Panc1 (cell line): ENCODE measurements around the gene C11orf16. TPM values are rescaled to one million over a fixed set of nuclear protein-coding genes. Genes with fewer than 3 reads are reported as not detected.

Source experiments
- ATAC-seq: fragments of 200-7000 bp; cut with Tn5 transposase; 2 replicates; pipeline ENCODE4 v1.9.1; 2020; ENCODE audit warnings: mild to moderate bottlenecking, moderate library complexity
- BruUV-seq: library from RNA; stranded (reverse); fragments of 400-500 nt; replicated peaks from 2 replicates; lab custom pipeline; 2021; lab: Mats Ljungman, UMichigan
- CTCF ChIA-PET: fragments of 300-600 bp; sonication (Branson Sonifier 250); formaldehyde crosslinking; loops from one replicate; lab custom pipeline; 2022; ENCODE audit warnings: antibody characterized with exemption; lab: Charles Lee
- POLR2A ChIA-PET: fragments of 300-600 bp; sonication (Branson Sonifier 250); formaldehyde crosslinking; loops from one replicate; lab custom pipeline; 2022; ENCODE audit warnings: antibody characterized with exemption; lab: Charles Lee
- DNase-seq: peaks from one replicate; pipeline ENCODE4 v3.0.0-alpha.2; 2010; ENCODE audit warnings: low read depth, low spot score
- H3K27ac ChIP-seq: 2 replicates; pipeline ENCODE4 v1.5.1; 2011; ENCODE audit warnings: mild to moderate bottlenecking, low read length, inconsistent platforms
- H3K27me3 ChIP-seq: fragments of 200-500 bp; sonication (Bioruptor generic); 2 replicates; pipeline ENCODE4 v1.6.0; 2014; ENCODE audit warnings: low read length, inconsistent platforms; ENCODE audit not compliant: control insufficient read depth, insufficient read depth
- H3K36me3 ChIP-seq: fragments of 200-500 bp; sonication (Bioruptor generic); 2 replicates; pipeline ENCODE4 v1.5.1; 2014; ENCODE audit warnings: inconsistent platforms, mild to moderate bottlenecking, low read length, moderate library complexity; ENCODE audit not compliant: control insufficient read depth, insufficient read depth
- H3K4me1 ChIP-seq: 2 replicates; pipeline ENCODE4 v1.5.1; 2011; ENCODE audit warnings: inconsistent platforms, mild to moderate bottlenecking, low read length, moderate library complexity; ENCODE audit not compliant: control insufficient read depth, insufficient read depth
- H3K4me3 ChIP-seq, 2 experiments: 2 replicates each; pipeline ENCODE4 v1.5.1; 2011 to 2012; ENCODE audit warnings: low read depth in 2 of 2, low read length in 2 of 2, mild to moderate bottlenecking in 2 of 2, inconsistent platforms in 1 of 2, moderate library complexity in 1 of 2
- H3K9me3 ChIP-seq: fragments of 200-500 bp; sonication (Bioruptor generic); 2 replicates; pipeline ENCODE4 v1.5.1; 2014; ENCODE audit warnings: low read depth, mild to moderate bottlenecking, inconsistent platforms, low read length, moderate library complexity; ENCODE audit not compliant: control insufficient read depth, insufficient read depth
- CTCF ChIP-seq: fragments of 450-650 bp; IDR thresholded peaks from 2 replicates; pipeline ENCODE4 v1.5.1; 2017; ENCODE audit warnings: mild to moderate bottlenecking
- POLR2AphosphoS5 ChIP-seq: IDR thresholded peaks from 2 replicates; pipeline ENCODE4 v1.6.1; 2012; ENCODE audit warnings: mild to moderate bottlenecking, low read depth, low read length, moderate library complexity
- REST ChIP-seq, 2 experiments: IDR thresholded peaks; 2 replicates each; pipeline ENCODE4 v1.6.1; 2011 to 2012; ENCODE audit warnings: low read depth in 2 of 2, control low read depth in 1 of 2, low read length in 1 of 2, mild to moderate bottlenecking in 1 of 2, moderate library complexity in 1 of 2; ENCODE audit not compliant: insufficient read depth in 1 of 2
- SIN3A ChIP-seq: IDR thresholded peaks from 2 replicates; pipeline ENCODE4 v1.6.1; 2012; ENCODE audit warnings: low read depth, mild to moderate bottlenecking, low read length, moderate library complexity, borderline replicate concordance; ENCODE audit not compliant: insufficient read depth
- TCF7L2 ChIP-seq: IDR thresholded peaks from 2 replicates; pipeline ENCODE4 v1.6.1; 2011; ENCODE audit warnings: mild to moderate bottlenecking, low read depth, low read length, inconsistent platforms
- in situ Hi-C: cut with HindIII; loops from 2 replicates; pipeline ENCODE4 v1.10.0; 2016; ENCODE audit warnings: low sequenced_read_pairs, low pct_unique_long_range_greater_than_20kb
- intact Hi-C: fragments of 100-400 bp; cut with micrococcal nuclease; formaldehyde crosslinking; loops from one replicate; pipeline ENCODE4 v1.10.0; 2022; ENCODE audit not compliant: unreplicated experiment
- total RNA-seq: library from RNA; stranded (reverse); gene quantifications from one replicate; pipeline ENCODE4 v1.2.1, GENCODE V29; 2021; ENCODE audit not compliant: unreplicated experiment

Gene C11orf16
- total RNA-seq, 1 experiment from 2014 or later: 0.15 TPM

- H3K9me3 ChIP-seq: no peaks in the 10 kb centered on the region
- H3K4me3 ChIP-seq: no peak within 1 kb of the TSS
- H3K27me3 ChIP-seq: no peaks in the 10 kb centered on the region; the same call in 1 of the 2 replicates
- ChIA-PET POLR2A (interaction anchor here (0.7 to 1.2 kb wide), 2 partner anchors 17 to 102 kb away, joined by 3 read pairs; no protein-coding TSS in a partner anchor), CTCF (interaction anchor here (0.7 kb wide), 1 partner anchor 16 kb away, joined by 3 read pairs; no protein-coding TSS in a partner anchor)
- no TSS peak for BruUV-seq
- DNase-seq (no peak), ATAC-seq (no peak)
- intact Hi-C loops: no loop called here
- in situ Hi-C loops: no loop called here
- no peak for TF ChIP-seq SIN3A
- no peak for TF ChIP-seq TCF7L2
- TF ChIP-seq REST (IDR thresholded peaks at IDR 0.05; ENCODE audit: insufficient read depth in 1 of 2, low read depth in 2 of 2, low read length in 1 of 2): no peak
- no peaks in the 10 kb centered on the region for H3K4me1 ChIP-seq
- H3K27ac ChIP-seq: no peak within 1 kb of the TSS
- peaks cover 1% of the 10 kb centered on the region; the same call in 1 of the 2 replicates for H3K36me3 ChIP-seq
Observed at GRCh38 chr11:8942518-8943066, 9.8 kb upstream of the C11orf16 start, which contains the start of gene ASCL3. Gene ASCL3 (minus strand): TSS chr11:8943016. CDS start chr11:8938161, 4,855 bp downstream.

- Histone ChIP-seq H3K4me1 (no peaks in the 10 kb centered on the region), H3K36me3 (no peaks in the 10 kb centered on the region), H3K27me3 (no peaks in the 10 kb centered on the region; the same call in 1 of the 2 replicates), H3K9me3 (no peaks in the 10 kb centered on the region), H3K27ac (no peak overlapping the region), H3K4me3 (no peak overlapping the region)
- POLR2A ChIA-PET: interaction anchor here (0.6 kb wide), 1 partner anchor 29 kb away, joined by 8 read pairs; no protein-coding TSS in a partner anchor
- in situ Hi-C loops: no loop called here
- no TSS peak for BruUV-seq
- intact Hi-C loops: no loop called here
- no peak for ATAC-seq
- DNase-seq: no peak
- TF ChIP-seq CTCF: no peak
- no peak for TF ChIP-seq SIN3A
- no peak for TF ChIP-seq REST (IDR thresholded peaks at IDR 0.05; ENCODE audit: insufficient read depth in 1 of 2, low read depth in 2 of 2, low read length in 1 of 2)
- no peak for TF ChIP-seq POLR2AphosphoS5
- no peak for TF ChIP-seq TCF7L2
- CTCF ChIA-PET: no interaction called here
Observed at GRCh38 chr11:8941341-8942103, 8.8 kb upstream of the C11orf16 start.
